A549 (cell line): ENCODE data around the gene SLC46A1. TPM values are rescaled to one million over a fixed set of nuclear protein-coding genes. Genes with fewer than 3 reads are reported as not detected.

Experiments used
- ATAC-seq, 2 experiments: fragments of 200-7000 bp in 1 of 2; fragments of >200 bp in 1 of 2; cut with Nextera tagmentation in 1 of 2; cut with Tn5 transposase in 1 of 2; 3 replicates each; pipeline versions ENCODE4 v1.8.0 to v1.9.1; 2018 to 2020; ENCODE audit warnings: mild to moderate bottlenecking in 1 of 2, moderate library complexity in 1 of 2
- CTCF ChIA-PET: fragments of 300-600 bp; sonication (Branson Sonifier 250); formaldehyde crosslinking; extraction: SDS; loops from one replicate; lab custom pipeline; 2021; ENCODE audit warnings: antibody characterized with exemption, inconsistent platforms; lab: Yijun Ruan, JAX
- POLR2A ChIA-PET: fragments of 350-600 bp; formaldehyde crosslinking; extraction: SDS; loops from one replicate; lab custom pipeline; 2021; ENCODE audit warnings: antibody characterized with exemption, inconsistent platforms; lab: Yijun Ruan, JAX
- DNase-seq, 2 experiments: peaks; one replicate each; pipeline versions ENCODE4 v3.0.0 to v3.0.0-alpha.2; 2011 to 2016; ENCODE audit warnings: low read depth in 1 of 2, low spot score in 1 of 2
- FAIRE-seq: peaks from 2 replicates; lab custom pipeline; 2011; peaks lifted over from hg19 to GRCh38; lab: Jason Lieb, UNC
- H3K27ac ChIP-seq, 2 experiments: fragments of >200 bp; sonication (Bioruptor Twin); formaldehyde crosslinking; 3 replicates each; pipeline ENCODE4 v1.5.1; 2016 to 2017
- H3K4me1 ChIP-seq: fragments of >200 bp; sonication (Bioruptor Twin); formaldehyde crosslinking; 3 replicates; pipeline ENCODE4 v1.6.1; 2016
- H3K4me2 ChIP-seq: fragments of >200 bp; sonication (Bioruptor Twin); formaldehyde crosslinking; 3 replicates; pipeline ENCODE4 v1.6.1; 2016
- H3K4me3 ChIP-seq: fragments of >200 bp; sonication (Bioruptor Twin); formaldehyde crosslinking; 3 replicates; pipeline ENCODE4 v1.5.1; 2016
- H3K9me3 ChIP-seq: fragments of >200 bp; sonication (Bioruptor Twin); formaldehyde crosslinking; 3 replicates; pipeline ENCODE4 v1.6.1; 2016
- BCL3 ChIP-seq: fragments of >200 bp; sonication (Bioruptor Twin); formaldehyde crosslinking; IDR thresholded peaks from 3 replicates; pipeline ENCODE4 v1.6.1; 2016
- BHLHE40 ChIP-seq: IDR thresholded peaks from 2 replicates; pipeline ENCODE4 v1.6.1; 2012; ENCODE audit warnings: low read depth, low read length, inconsistent platforms
- CBX8 ChIP-seq: fragments of 200-600 bp; sonication (generic); IDR thresholded peaks from 2 replicates; pipeline ENCODE4 v1.6.1; 2016
- EHMT2 ChIP-seq: fragments of 200-600 bp; sonication (generic); IDR thresholded peaks from 2 replicates; pipeline ENCODE4 v1.6.1; 2016; ENCODE audit warnings: antibody characterized with exemption, low read depth, mild to moderate bottlenecking, moderate library complexity
- EP300 ChIP-seq, 2 experiments: fragments of >200 bp; sonication (Bioruptor Twin); formaldehyde crosslinking; IDR thresholded peaks; 2 replicates in 1 of 2; 3 replicates in 1 of 2; pipeline ENCODE4 v1.6.1; 2016 to 2017
- FOSB ChIP-seq: fragments of 250-450 bp; sonication (Bioruptor Pico); IDR thresholded peaks from 2 replicates; pipeline ENCODE4 v1.5.0; 2020; ENCODE audit warnings: mild to moderate bottlenecking, moderate library complexity
- FOXS1 ChIP-seq: fragments of 250-450 bp; sonication (Bioruptor Pico); IDR thresholded peaks from 2 replicates; pipeline ENCODE4 v1.5.0; 2020; ENCODE audit warnings: mild to moderate bottlenecking, moderate library complexity
- GATA3 ChIP-seq: IDR thresholded peaks from 2 replicates; pipeline ENCODE4 v1.6.1; 2012; ENCODE audit warnings: borderline replicate concordance
- HDAC2 ChIP-seq: fragments of 200-600 bp; sonication (generic); IDR thresholded peaks from 2 replicates; pipeline ENCODE4 v1.6.1; 2016
- HES2 ChIP-seq: fragments of >200 bp; sonication (Bioruptor Twin); formaldehyde crosslinking; IDR thresholded peaks from 2 replicates; pipeline ENCODE4 v1.6.1; 2016
- HEYL ChIP-seq: fragments of 250-450 bp; sonication (Bioruptor Pico); IDR thresholded peaks from 2 replicates; pipeline ENCODE4 v1.8.0; 2021; ENCODE audit warnings: mild to moderate bottlenecking, moderate library complexity
- HMGXB4 ChIP-seq: fragments of 250-450 bp; sonication (Bioruptor Pico); IDR thresholded peaks from 2 replicates; pipeline ENCODE4 v1.5.0; 2021; ENCODE audit warnings: mild to moderate bottlenecking, moderate library complexity, borderline replicate concordance
- JUNB ChIP-seq: fragments of >200 bp; sonication (Bioruptor Twin); formaldehyde crosslinking; IDR thresholded peaks from 2 replicates; pipeline ENCODE4 v1.6.1; 2016
- KDM1A ChIP-seq: fragments of 200-600 bp; sonication (generic); IDR thresholded peaks from 2 replicates; pipeline ENCODE4 v1.6.1; 2016; ENCODE audit warnings: low read depth, mild to moderate bottlenecking
- MAX ChIP-seq: IDR thresholded peaks from 2 replicates; pipeline ENCODE4 v1.6.1; 2012
- MAZ ChIP-seq: fragments of 150-350 bp; IDR thresholded peaks from 2 replicates; pipeline ENCODE4 v1.6.1; 2014; ENCODE audit warnings: antibody characterized with exemption, low read depth, low read length, borderline replicate concordance
- NFE2L2 ChIP-seq: fragments of 150-350 bp; conservative IDR thresholded peaks from 2 replicates; pipeline ENCODE4 v1.6.1; 2014; ENCODE audit warnings: low read length
- NR3C1 ChIP-seq: fragments of >200 bp; sonication (Bioruptor Twin); formaldehyde crosslinking; IDR thresholded peaks from 3 replicates; pipeline ENCODE4 v1.6.1; 2017
- POLR2A ChIP-seq: IDR thresholded peaks from 2 replicates; pipeline ENCODE4 v1.6.1; 2012; ENCODE audit warnings: mild to moderate bottlenecking, low read length
- RCOR1 ChIP-seq: fragments of 150-350 bp; IDR thresholded peaks from 2 replicates; pipeline ENCODE4 v1.6.1; 2014; ENCODE audit warnings: antibody characterized with exemption, low read length, low read depth
- REST ChIP-seq: fragments of 200-600 bp; sonication (generic); IDR thresholded peaks from 2 replicates; pipeline ENCODE4 v1.6.1; 2016; ENCODE audit warnings: antibody characterized with exemption, mild to moderate bottlenecking, moderate library complexity
- RFX5 ChIP-seq: fragments of 450-650 bp; IDR thresholded peaks from 2 replicates; pipeline ENCODE4 v1.7.1; 2014; ENCODE audit warnings: antibody characterized with exemption, mild to moderate bottlenecking, moderate library complexity
- RNF2 ChIP-seq: fragments of 200-600 bp; sonication (generic); IDR thresholded peaks from 2 replicates; pipeline ENCODE4 v1.6.1; 2016; ENCODE audit warnings: low read depth, mild to moderate bottlenecking, antibody characterized with exemption, moderate library complexity, borderline replicate concordance
- SMC3 ChIP-seq: fragments of >200 bp; sonication (Bioruptor Twin); formaldehyde crosslinking; IDR thresholded peaks from 3 replicates; pipeline ENCODE4 v1.6.1; 2018; ENCODE audit warnings: inconsistent platforms
- ZFP36 ChIP-seq: fragments of 450-650 bp; IDR thresholded peaks from 2 replicates; pipeline ENCODE4 v1.6.1; 2014; ENCODE audit warnings: borderline replicate concordance; ENCODE audit not compliant: partially characterized antibody
- ZNF302 ChIP-seq: fragments of 250-450 bp; sonication (Bioruptor Pico); IDR thresholded peaks from 2 replicates; pipeline ENCODE4 v1.9.0; 2021; ENCODE audit warnings: inconsistent platforms, mild to moderate bottlenecking, moderate library complexity
- WGBS: methylation state at CpG from one replicate; pipeline ENCODE4 v1.1.6; 2017; ENCODE audit errors: missing lambda C conversion rate; 5-methylcytosine and 5-hydroxymethylcytosine counted together
- polyA plus RNA-seq, 4 experiments: library from polyadenylated mRNA; depleted of rRNA in 3 of 4; stranded (reverse); fragments of >200 nt; fragmentation: RNase III in 1 of 4; extraction: RNeasy Plus Mini Kit Qiagen cat#74134 plus additional on column Dnase treatment in 1 of 4; gene quantifications; 2 replicates in 3 of 4; 3 replicates in 1 of 4; pipeline ENCODE4 v1.2.3, GENCODE V29; 2011 to 2017

SLC46A1 gene
- polyA plus RNA-seq, 2 of the 4 experiments (the other 2 are of a cell fraction): 12.8 to 23.7 TPM

GRCh38 chr17:28407130-28407973, 1.3 kb upstream of the SLC46A1 start (continued):
- no peak for TF ChIP-seq EP300 (IDR thresholded peaks at IDR 0.05)
- TF ChIP-seq ZFP36: no peak
- TF ChIP-seq FOXS1 (CRISPR knock-in tag): no peak
- no peak for TF ChIP-seq HEYL
- TF ChIP-seq RFX5: no peak
- TF ChIP-seq ZNF302 (CRISPR knock-in tag): no peak
- no peak for TF ChIP-seq NR3C1
- no peak for TF ChIP-seq NFE2L2
- no peak for TF ChIP-seq SMC3
- no peak for TF ChIP-seq RCOR1
- no peak for TF ChIP-seq FOSB (CRISPR knock-in tag)
- no peak for TF ChIP-seq MAZ

GRCh38 chr17:28406473-28406814, 432 bp upstream of the SLC46A1 start:
- no peak for DNase-seq
- TF ChIP-seq BCL3 (no peak), MAX (no peak), BHLHE40 (no peak), ZNF302 (CRISPR knock-in tag) (no peak), RNF2 (no peak), CBX8 (no peak), GATA3 (no peak), KDM1A (peak; percentile 54; the same call in 1 of the 2 replicates)
- peak; percentile 16 to 25; a peak in 4 of 6 replicates for ATAC-seq
- no peak for FAIRE-seq
- WGBS: 44% methylated on average over 9 of the region's 9 CpGs
- POLR2A ChIA-PET: interaction anchor here (1.0 to 1.4 kb wide), 2 partner anchors 10 to 71 kb away, joined by 3 to 5 read pairs; partner anchors contain the start of gene TNFAIP1
- H3K4me2 ChIP-seq: peak overlapping the region; percentile 88
- H3K9me3 ChIP-seq: no peaks in the 10 kb centered on the region
- peaks cover 15% of the 10 kb centered on the region for H3K4me1 ChIP-seq
- peak overlapping the region; percentile 80 for H3K4me3 ChIP-seq
- peak overlapping the region; percentile 89 to 96 for H3K27ac ChIP-seq
- CTCF ChIA-PET: interaction anchor here (1.1 to 5.6 kb wide), 3 partner anchors 11 to 140 kb away, joined by 3 to 53 read pairs (median 4); no protein-coding TSS in a partner anchor

GRCh38 chr17:28404812-28405570, 1.0 kb downstream of the SLC46A1 start:
- Histone ChIP-seq H3K27ac (peak overlapping the region; percentile 89 to 96), H3K4me2 (peak overlapping the region; percentile 88), H3K9me3 (no peaks in the 10 kb centered on the region), H3K4me1 (peaks cover 15% of the 10 kb centered on the region), H3K4me3 (peak overlapping the region; percentile 80)
- FAIRE-seq (no peak), DNase-seq (no peak), ATAC-seq (peak in 1 of 2 experiments; percentile 7; a peak in 3 of 6 replicates)
- ChIA-PET POLR2A (interaction anchor here (0.9 to 1.4 kb wide), 4 partner anchors 18 to 70 kb away, joined by 3 read pairs; partner anchors contain the start of genes IFT20, POLDIP2 and TNFAIP1), CTCF (interaction anchor here (0.9 to 5.6 kb wide), 5 partner anchors 10 to 61 kb away, joined by 3 to 53 read pairs (median 4); no protein-coding TSS in a partner anchor)
- WGBS: 86% methylated on average over 30 of the region's 33 CpGs
- no peak for TF ChIP-seq HMGXB4 (CRISPR knock-in tag)
- TF ChIP-seq HDAC2: no peak
- no peak for TF ChIP-seq POLR2A
- no peak for TF ChIP-seq REST
- no peak for TF ChIP-seq JUNB
- TF ChIP-seq HES2: no peak
- TF ChIP-seq ZFP36: no peak
- no peak for TF ChIP-seq EP300 (IDR thresholded peaks at IDR 0.05)
- TF ChIP-seq MAX: no peak
- TF ChIP-seq EHMT2: no peak
